Islet precursor cell (in vitro differentiated cells): ENCODE data around the gene AAR2.
A peak's percentile ranks its signal among the peaks of the same experiment; 100 is the strongest.

Experiments
- DNase-seq: peaks from one replicate; pipeline ENCODE4 v3.0.0-alpha.2; 2018

Gene AAR2

DNA sequence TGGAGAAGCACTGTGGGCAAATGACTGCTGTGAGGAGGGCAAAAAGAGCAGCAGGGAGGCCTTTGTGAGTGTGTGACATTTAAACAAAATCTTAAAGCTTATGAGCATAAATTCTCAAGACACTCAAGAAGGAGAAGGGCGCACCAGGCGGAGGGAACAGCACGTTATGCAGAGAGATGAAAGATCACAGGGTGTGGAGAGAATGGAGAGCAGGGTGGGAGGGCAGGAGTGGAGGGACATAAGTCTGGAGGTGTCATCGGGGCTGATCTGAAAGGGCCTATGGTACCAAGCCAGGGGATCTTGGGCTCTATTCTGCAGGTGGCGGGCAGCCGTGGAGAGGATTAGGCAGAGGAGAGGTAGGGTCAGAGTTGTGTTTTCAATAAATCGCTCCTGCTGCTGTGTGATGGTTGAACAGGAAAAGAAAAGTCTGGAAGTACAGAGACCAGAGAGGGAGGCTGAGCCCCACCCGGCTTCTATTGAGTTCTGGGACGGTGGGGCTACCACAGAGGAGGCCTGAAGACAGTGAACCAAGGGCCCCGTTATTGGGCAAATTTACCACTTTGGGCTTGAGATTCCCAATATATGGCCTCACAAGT, 45.6 kb downstream of the AAR2 start:
- DNase-seq, result no peak

GRCh38 chr20:36284751-36285150, 48.5 kb downstream of the AAR2 start:
- no peak for DNase-seq

DNA sequence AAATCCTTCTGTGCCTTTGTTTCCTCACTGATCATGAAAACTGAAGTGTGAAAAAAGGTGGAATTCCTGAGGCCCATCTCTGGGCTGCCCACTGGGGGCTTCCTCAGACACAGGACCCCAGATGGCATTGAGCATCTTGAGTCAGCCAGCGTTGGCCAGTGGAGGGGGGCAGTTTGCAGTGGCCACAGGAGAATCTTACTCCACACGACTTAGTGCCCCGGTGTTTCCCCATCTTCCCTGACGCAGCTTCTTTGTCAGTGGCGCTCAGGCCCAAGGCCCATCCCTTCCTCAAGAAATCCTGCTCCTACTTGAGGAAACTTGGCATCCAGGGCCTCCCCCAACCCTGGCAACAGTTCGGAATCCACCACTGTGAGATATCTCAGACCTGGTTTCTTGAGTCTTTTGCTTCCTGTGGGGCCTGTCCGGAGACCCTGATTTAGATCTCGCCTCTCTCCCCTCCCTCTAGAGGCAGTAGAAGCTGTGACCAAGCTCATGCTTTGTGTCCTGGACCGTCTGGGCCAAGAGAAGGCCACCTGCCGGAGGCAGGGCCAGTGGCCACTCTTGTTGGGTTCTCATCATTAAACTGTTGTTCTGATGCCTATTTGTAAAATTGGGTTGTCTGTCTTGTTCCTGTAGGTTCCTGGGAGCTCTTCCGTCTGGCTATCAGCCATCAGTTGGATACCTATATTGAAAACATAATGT, 49.6 kb downstream of the AAR2 start:
- DNase-seq, result no peak

DNA sequence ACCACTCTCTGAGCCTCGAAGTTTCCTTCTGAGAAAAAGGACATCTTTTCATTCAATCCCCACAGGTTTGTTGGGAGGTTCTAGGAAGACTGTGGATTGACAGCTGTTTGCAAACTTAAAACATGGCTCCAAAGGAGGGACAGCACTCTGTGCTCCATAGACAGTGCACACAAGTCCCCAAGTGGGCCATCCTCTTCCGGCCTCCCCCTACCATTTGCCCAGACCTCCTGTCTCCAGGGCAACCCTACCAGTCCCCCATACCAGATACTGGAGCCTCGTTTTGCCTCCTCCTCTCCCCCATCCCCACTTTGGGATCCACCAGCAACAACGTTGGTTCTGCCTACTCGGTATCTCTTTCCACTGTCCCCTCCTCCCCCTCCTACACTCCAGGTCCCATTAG, 61.4 kb downstream of the AAR2 start:
- DNase-seq, result no peak

GRCh38 chr20:36298061-36298460, 61.8 kb downstream of the AAR2 start:
- DNase-seq, result no peak

- no peak for DNase-seq
Observed at GRCh38 chr20:36298795-36299339, 62.6 kb downstream of the AAR2 start.

- DNase-seq, result no peak
Observed at GRCh38 chr20:36299459-36299858, 63.2 kb downstream of the AAR2 start.

DNA sequence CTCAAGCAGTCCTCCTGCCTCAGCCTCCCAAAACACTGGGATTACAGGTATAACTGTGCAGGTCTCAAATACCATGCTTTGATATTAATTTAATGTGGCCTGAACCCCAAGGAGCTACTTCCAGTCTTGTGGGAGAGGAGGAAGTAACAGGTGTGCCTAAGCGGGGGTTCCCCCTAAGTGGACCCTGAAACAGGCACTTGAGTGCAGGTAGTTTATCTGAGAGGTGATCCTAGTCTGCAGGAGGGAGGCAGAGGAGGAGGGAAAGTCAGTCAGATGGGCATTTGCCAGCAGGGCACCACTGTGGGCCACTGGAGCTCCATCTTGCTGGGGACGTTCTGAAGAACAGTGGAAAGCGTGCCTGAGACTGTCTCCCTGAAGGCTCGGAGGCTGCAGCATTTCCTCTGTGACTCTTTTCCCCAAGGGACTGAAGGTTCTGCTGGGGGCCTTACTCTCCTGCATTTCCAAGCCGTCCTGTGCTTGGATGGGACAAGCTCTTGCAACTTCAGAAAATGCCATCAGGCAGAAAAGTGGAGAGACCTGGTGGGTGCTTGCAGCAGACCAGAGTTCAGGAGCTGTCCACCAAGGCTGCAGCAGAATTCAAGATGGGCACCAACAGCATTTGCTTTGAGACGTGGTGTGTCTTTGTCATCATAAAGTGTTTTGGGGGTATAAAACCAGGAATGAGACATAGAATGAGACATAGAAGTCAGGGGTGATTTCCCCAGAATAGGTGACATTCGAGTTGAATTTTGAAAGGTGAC, 65.3 kb downstream of the AAR2 start:
- no peak for DNase-seq

GRCh38 chr20:36303020-36303595, 66.8 kb downstream of the AAR2 start:
- DNase-seq, result no peak

- no peak for DNase-seq
Observed at GRCh38 chr20:36303831-36304230, 67.6 kb downstream of the AAR2 start.

- DNase-seq, result peak; percentile 62
Observed at GRCh38 chr20:36304786-36305495, 68.7 kb downstream of the AAR2 start.

- peak; percentile 45 for DNase-seq
Observed at GRCh38 chr20:36305602-36306551, 69.6 kb downstream of the AAR2 start, which contains the start of gene DLGAP4. Gene DLGAP4, plus strand, starts transcription at chr20:36306339. Its CDS starts 125,379 bp downstream, at chr20:36431718.
